Tibial nerve (tissue), 3 donors: Measurements from ENCODE around the gene ITGA5.

ENCODE experiments used
- CTCF ChIP-seq, 5 experiments: fragments of 200-600 bp in 3 of 5; fragments of 450-650 bp in 2 of 5; sonication (generic) in 3 of 5; IDR thresholded peaks; one replicate each; pipeline ENCODE4 v1.5.1; 2016 to 2019; ENCODE audit warnings: antibody characterized with exemption in 5 of 5, mild to moderate bottlenecking in 3 of 5, moderate library complexity in 2 of 5
- POLR2A ChIP-seq, 2 donors: fragments of 450-650 bp; IDR thresholded peaks; one replicate each; pipeline ENCODE4 v1.6.1; 2017; ENCODE audit warnings: antibody characterized with exemption in 2 of 2, mild to moderate bottlenecking in 2 of 2, moderate library complexity in 2 of 2

GRCh38 chr12:54387114-54387467 is 32.0 kb downstream of the ITGA5 start:
- TF ChIP-seq CTCF (IDR thresholded peaks at IDR 0.05) (no peak), POLR2A (IDR thresholded peaks at IDR 0.05) (no peak)
